Neural cell (in vitro differentiated cells): ENCODE data around the gene KIF5C.

Experiments used
- EP300 ChIP-seq: fragments of 450-650 bp; conservative IDR thresholded peaks from 2 replicates; pipeline ENCODE4 v1.6.1; 2014; ENCODE audit warnings: antibody characterized with exemption, mild to moderate bottlenecking, moderate library complexity; ENCODE audit not compliant: poor library complexity, severe bottlenecking
- EZH2 ChIP-seq: fragments of 200-600, 300-800 bp; shearing (Covaris generic), sonication (generic); IDR thresholded peaks from 2 replicates; pipeline ENCODE4 v1.6.1; 2014; ENCODE audit warnings: antibody characterized with exemption, low read length, borderline replicate concordance, mild to moderate bottlenecking; ENCODE audit not compliant: insufficient read depth, poor library complexity, severe bottlenecking
- TAF1 ChIP-seq: IDR thresholded peaks from 2 replicates; pipeline ENCODE4 v1.6.1; 2012; ENCODE audit warnings: low read depth
- TF ChIP-seq, protein P1 (sequence below): fragments of 450-650 bp; IDR thresholded peaks from 2 replicates; pipeline ENCODE4 v1.5.1; 2014; ENCODE audit warnings: antibody characterized with exemption, mild to moderate bottlenecking, moderate library complexity; ENCODE audit not compliant: poor library complexity, severe bottlenecking

DNA sequence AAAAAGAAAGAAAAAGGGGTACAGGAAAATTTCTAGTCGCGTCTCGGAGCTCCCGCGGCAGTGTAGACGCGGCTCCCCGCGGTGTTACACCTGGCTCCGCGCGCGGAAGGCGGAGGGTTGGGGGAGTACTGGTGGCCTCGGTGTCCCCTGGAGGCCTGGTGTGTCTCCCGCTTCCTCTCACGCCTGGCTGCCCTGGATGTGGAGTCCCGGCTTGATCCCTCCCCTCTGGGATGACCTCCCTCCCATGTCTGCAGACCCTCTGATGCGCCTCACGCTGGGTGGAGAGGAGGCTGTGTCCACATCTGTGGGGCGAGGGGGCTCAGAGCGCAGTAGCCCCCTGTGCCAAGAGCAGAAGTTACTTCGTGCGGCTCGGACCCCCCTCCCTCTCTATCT is 1.2 kb downstream of the KIF5C start:
- TF ChIP-seq, protein P1, sequence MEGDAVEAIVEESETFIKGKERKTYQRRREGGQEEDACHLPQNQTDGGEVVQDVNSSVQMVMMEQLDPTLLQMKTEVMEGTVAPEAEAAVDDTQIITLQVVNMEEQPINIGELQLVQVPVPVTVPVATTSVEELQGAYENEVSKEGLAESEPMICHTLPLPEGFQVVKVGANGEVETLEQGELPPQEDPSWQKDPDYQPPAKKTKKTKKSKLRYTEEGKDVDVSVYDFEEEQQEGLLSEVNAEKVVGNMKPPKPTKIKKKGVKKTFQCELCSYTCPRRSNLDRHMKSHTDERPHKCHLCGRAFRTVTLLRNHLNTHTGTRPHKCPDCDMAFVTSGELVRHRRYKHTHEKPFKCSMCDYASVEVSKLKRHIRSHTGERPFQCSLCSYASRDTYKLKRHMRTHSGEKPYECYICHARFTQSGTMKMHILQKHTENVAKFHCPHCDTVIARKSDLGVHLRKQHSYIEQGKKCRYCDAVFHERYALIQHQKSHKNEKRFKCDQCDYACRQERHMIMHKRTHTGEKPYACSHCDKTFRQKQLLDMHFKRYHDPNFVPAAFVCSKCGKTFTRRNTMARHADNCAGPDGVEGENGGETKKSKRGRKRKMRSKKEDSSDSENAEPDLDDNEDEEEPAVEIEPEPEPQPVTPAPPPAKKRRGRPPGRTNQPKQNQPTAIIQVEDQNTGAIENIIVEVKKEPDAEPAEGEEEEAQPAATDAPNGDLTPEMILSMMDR = no peak
- TF ChIP-seq EP300 = no peak
- no peak for TF ChIP-seq EZH2
- TF ChIP-seq TAF1 = no peak
